ENCODE data around the gene ELK1. TPM values are rescaled to one million over a fixed set of nuclear protein-coding genes. Genes with fewer than 3 reads are reported as not detected.

Gene ELK1
- total RNA-seq, 4 donors from 2014 or later = 17.3 to 21.7 (median 17.7) TPM

- Histone ChIP-seq H3K4me1 (no peaks in the 10 kb centered on the region), H3K4me3 (replicated peaks in 1 of 3) (no peak overlapping the region), H3K27ac (no peak overlapping the region), H3K36me3 (no peaks in the 10 kb centered on the region), H3K9me3 (no peaks in the 10 kb centered on the region), H3K27me3 (no peaks in the 10 kb centered on the region)
- no peak for TF ChIP-seq POLR2A (IDR thresholded peaks at IDR 0.05)
- DNase-seq = no peak
- intact Hi-C loops (cut with DNase I) = no loop called here
Observed at GRCh38 chrX:47612418-47612817, 37.9 kb downstream of the ELK1 start.

- H3K27me3 ChIP-seq = no peaks in the 10 kb centered on the region
- 100% methylated on average over 1 of the region's 2 CpGs; no CpG with 5 or more reads in 1 of the 2 donors for WGBS, 2 donors
- intact Hi-C loops (cut with DNase I) = no loop called here
- H3K27ac ChIP-seq = no peak overlapping the region
- DNase-seq = no peak
- H3K9me3 ChIP-seq = no peaks in the 10 kb centered on the region
- no peak overlapping the region for H3K4me3 ChIP-seq (replicated peaks in 1 of 3)
- H3K4me1 ChIP-seq = no peaks in the 10 kb centered on the region
- TF ChIP-seq CTCF (IDR thresholded peaks at IDR 0.05) = no peak
- no peak for TF ChIP-seq POLR2A (IDR thresholded peaks at IDR 0.05)
- H3K36me3 ChIP-seq = no peaks in the 10 kb centered on the region
Observed at GRCh38 chrX:47611926-47612325, 38.4 kb downstream of the ELK1 start.

- Histone ChIP-seq H3K4me1 (no peaks in the 10 kb centered on the region), H3K36me3 (no peaks in the 10 kb centered on the region), H3K9me3 (no peaks in the 10 kb centered on the region), H3K27me3 (no peaks in the 10 kb centered on the region), H3K27ac (no peak overlapping the region), H3K4me3 (replicated peaks in 1 of 3) (no peak overlapping the region)
- intact Hi-C loops (cut with DNase I) = no loop called here
- TF ChIP-seq CTCF (IDR thresholded peaks at IDR 0.05) (no peak), POLR2A (IDR thresholded peaks at IDR 0.05) (no peak)
- WGBS, 2 donors = 83 to 95% methylated on average over 2 of the region's 2 CpGs
- no peak for DNase-seq
Observed at GRCh38 chrX:47611489-47611888, 38.9 kb downstream of the ELK1 start.

- no peak for TF ChIP-seq CTCF (IDR thresholded peaks at IDR 0.05)
- no peak for TF ChIP-seq POLR2A (IDR thresholded peaks at IDR 0.05)
- Histone ChIP-seq H3K27ac (no peak overlapping the region), H3K36me3 (no peaks in the 10 kb centered on the region), H3K4me3 (replicated peaks in 1 of 3) (no peak overlapping the region), H3K4me1 (no peaks in the 10 kb centered on the region), H3K27me3 (no peaks in the 10 kb centered on the region), H3K9me3 (no peaks in the 10 kb centered on the region)
- DNase-seq = no peak
- WGBS, 2 donors = 81 to 85% methylated on average over 4 of the region's 4 CpGs
- intact Hi-C loops (cut with DNase I) = no loop called here
Observed at GRCh38 chrX:47610511-47610910, 39.9 kb downstream of the ELK1 start.

GRCh38 chrX:47608130-47608810 lies 42.1 kb downstream of the ELK1 start:
- Histone ChIP-seq H3K36me3 (no peaks in the 10 kb centered on the region), H3K4me3 (replicated peaks in 1 of 3) (no peak overlapping the region), H3K9me3 (no peaks in the 10 kb centered on the region), H3K4me1 (no peaks in the 10 kb centered on the region), H3K27me3 (no peaks in the 10 kb centered on the region), H3K27ac (no peak overlapping the region)
- TF ChIP-seq POLR2A (IDR thresholded peaks at IDR 0.05) = no peak
- no peak for TF ChIP-seq CTCF (IDR thresholded peaks at IDR 0.05)
- intact Hi-C loops (cut with DNase I) = no loop called here
- WGBS, 2 donors = 43 to 48% methylated on average over 9 of the region's 9 CpGs
- DNase-seq = no peak

Data from thyroid gland (tissue), 4 donors.